ENCODE measurements around the gene LMO1.

LMO1 gene

GRCh38 chr11:8227156-8228152 lies 36.2 kb downstream of the LMO1 start:
- no peak for DNase-seq (ENCODE audit: low read depth in 2 of 2)

- DNase-seq (ENCODE audit: low read depth in 2 of 2), result peak; percentile 42 to 68
Observed at GRCh38 chr11:8225589-8226036, 38.1 kb downstream of the LMO1 start.

- DNase-seq (ENCODE audit: low read depth in 2 of 2), result no peak
Observed at GRCh38 chr11:8224711-8225110, 39.0 kb downstream of the LMO1 start.

GRCh38 chr11:8224161-8224591 lies 39.5 kb downstream of the LMO1 start:
- DNase-seq (ENCODE audit: low read depth in 2 of 2), result no peak

GRCh38 chr11:8223513-8223900 lies 40.2 kb downstream of the LMO1 start:
- no peak for DNase-seq (ENCODE audit: low read depth in 2 of 2)

- DNase-seq (ENCODE audit: low read depth in 2 of 2), result no peak
Observed at GRCh38 chr11:8222820-8223512, 40.7 kb downstream of the LMO1 start.

GRCh38 chr11:8221917-8222495 lies 41.7 kb downstream of the LMO1 start:
- no peak for DNase-seq (ENCODE audit: low read depth in 2 of 2)

- no peak for DNase-seq (ENCODE audit: low read depth in 2 of 2)
Observed at GRCh38 chr11:8221046-8221723, 42.5 kb downstream of the LMO1 start.

GRCh38 chr11:8220261-8221045 lies 43.2 kb downstream of the LMO1 start:
- DNase-seq (ENCODE audit: low read depth in 2 of 2), result no peak

GRCh38 chr11:8219257-8220021 lies 44.2 kb downstream of the LMO1 start:
- DNase-seq (ENCODE audit: low read depth in 2 of 2), result no peak

GRCh38 chr11:8218840-8219239 lies 44.8 kb downstream of the LMO1 start:
- DNase-seq (ENCODE audit: low read depth in 2 of 2), result no peak

- no peak for DNase-seq (ENCODE audit: low read depth in 2 of 2)
Observed at GRCh38 chr11:8218409-8218808, 45.3 kb downstream of the LMO1 start.

- DNase-seq (ENCODE audit: low read depth in 2 of 2), result no peak
Observed at GRCh38 chr11:8217926-8218325, 45.8 kb downstream of the LMO1 start.

GRCh38 chr11:8217136-8217535 lies 46.5 kb downstream of the LMO1 start:
- DNase-seq (ENCODE audit: low read depth in 2 of 2), result no peak

- DNase-seq (ENCODE audit: low read depth in 2 of 2), result no peak
Observed at GRCh38 chr11:8213376-8213775, 50.3 kb downstream of the LMO1 start.

- peak; percentile 15 to 23 for DNase-seq (ENCODE audit: low read depth in 2 of 2)
Observed at GRCh38 chr11:8209208-8209807, 54.4 kb downstream of the LMO1 start.

- DNase-seq (ENCODE audit: low read depth in 2 of 2), result no peak
Observed at GRCh38 chr11:8207080-8208000, 56.3 kb downstream of the LMO1 start.

GRCh38 chr11:8206251-8207079 lies 57.2 kb downstream of the LMO1 start:
- DNase-seq (ENCODE audit: low read depth in 2 of 2), result no peak

All from stimulated activated CD8-positive, alpha-beta memory T cell treated with anti-CD3 and anti-CD28 coated beads, Interleukin-2, amount 100 ng/mL, for 48 hours (primary cell).